Epithelial cell of proximal tubule (primary cell): ENCODE data around the gene KRT31. TPM values are rescaled to one million over a fixed set of nuclear protein-coding genes. Genes with fewer than 3 reads are reported as not detected.

Source experiments
- DNase-seq: peaks from one replicate; pipeline ENCODE4 v3.0.0-alpha.2; 2011; ENCODE audit warnings: low read depth
- H3K4me3 ChIP-seq: 2 replicates; pipeline ENCODE4 v1.5.1; 2011; ENCODE audit warnings: low read depth, mild to moderate bottlenecking, low read length
- total RNA-seq: library from RNA; depleted of rRNA; stranded (reverse); fragments of >200 nt; gene quantifications from 2 replicates; pipeline ENCODE4 v1.2.3, GENCODE V29; 2015
- TF ChIP-seq, protein P1 (sequence below): conservative IDR thresholded peaks from 2 replicates; pipeline ENCODE4 v1.5.1; 2012; ENCODE audit warnings: low read depth, mild to moderate bottlenecking, low read length

KRT31 gene
- total RNA-seq, 1 donor from 2014 or later, result not detected

GRCh38 chr17:41369713-41370112 is 27.7 kb downstream of the KRT31 start, which contains the start of gene KRT33B:
TSS of gene KRT33B (minus strand) at chr17:41369813. CDS start at chr17:41369750, 63 bp downstream.
- no peak for DNase-seq
- no peak within 1 kb of the TSS for H3K4me3 ChIP-seq
- TF ChIP-seq, protein P1, sequence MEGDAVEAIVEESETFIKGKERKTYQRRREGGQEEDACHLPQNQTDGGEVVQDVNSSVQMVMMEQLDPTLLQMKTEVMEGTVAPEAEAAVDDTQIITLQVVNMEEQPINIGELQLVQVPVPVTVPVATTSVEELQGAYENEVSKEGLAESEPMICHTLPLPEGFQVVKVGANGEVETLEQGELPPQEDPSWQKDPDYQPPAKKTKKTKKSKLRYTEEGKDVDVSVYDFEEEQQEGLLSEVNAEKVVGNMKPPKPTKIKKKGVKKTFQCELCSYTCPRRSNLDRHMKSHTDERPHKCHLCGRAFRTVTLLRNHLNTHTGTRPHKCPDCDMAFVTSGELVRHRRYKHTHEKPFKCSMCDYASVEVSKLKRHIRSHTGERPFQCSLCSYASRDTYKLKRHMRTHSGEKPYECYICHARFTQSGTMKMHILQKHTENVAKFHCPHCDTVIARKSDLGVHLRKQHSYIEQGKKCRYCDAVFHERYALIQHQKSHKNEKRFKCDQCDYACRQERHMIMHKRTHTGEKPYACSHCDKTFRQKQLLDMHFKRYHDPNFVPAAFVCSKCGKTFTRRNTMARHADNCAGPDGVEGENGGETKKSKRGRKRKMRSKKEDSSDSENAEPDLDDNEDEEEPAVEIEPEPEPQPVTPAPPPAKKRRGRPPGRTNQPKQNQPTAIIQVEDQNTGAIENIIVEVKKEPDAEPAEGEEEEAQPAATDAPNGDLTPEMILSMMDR, result no peak

DNA sequence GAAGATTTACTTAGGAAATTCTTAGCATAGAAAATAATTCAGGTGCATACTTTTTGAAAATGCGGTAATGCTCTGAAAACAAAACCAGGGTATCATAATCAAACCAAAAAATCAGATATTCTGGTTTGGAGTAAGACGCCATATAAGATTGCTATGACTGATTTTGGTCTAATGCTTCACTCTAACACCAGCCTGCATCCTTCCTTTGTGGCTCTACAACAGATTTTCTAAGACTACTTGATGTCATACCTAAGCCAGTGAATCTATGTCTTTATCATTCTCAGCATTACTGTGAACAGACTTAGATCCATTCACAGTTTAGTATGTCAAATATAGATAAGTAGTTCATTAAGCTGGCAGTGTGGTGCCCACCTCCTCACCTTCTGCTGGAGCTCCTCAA is 28.4 kb downstream of the KRT31 start:
- DNase-seq, result no peak
- H3K4me3 ChIP-seq, result no peak overlapping the region
- TF ChIP-seq, protein P1, result no peak

GRCh38 chr17:41367426-41368075 is 29.9 kb downstream of the KRT31 start:
- peak; percentile 84 for DNase-seq
- H3K4me3 ChIP-seq, result no peak overlapping the region
- TF ChIP-seq, protein P1, result no peak

DNA sequence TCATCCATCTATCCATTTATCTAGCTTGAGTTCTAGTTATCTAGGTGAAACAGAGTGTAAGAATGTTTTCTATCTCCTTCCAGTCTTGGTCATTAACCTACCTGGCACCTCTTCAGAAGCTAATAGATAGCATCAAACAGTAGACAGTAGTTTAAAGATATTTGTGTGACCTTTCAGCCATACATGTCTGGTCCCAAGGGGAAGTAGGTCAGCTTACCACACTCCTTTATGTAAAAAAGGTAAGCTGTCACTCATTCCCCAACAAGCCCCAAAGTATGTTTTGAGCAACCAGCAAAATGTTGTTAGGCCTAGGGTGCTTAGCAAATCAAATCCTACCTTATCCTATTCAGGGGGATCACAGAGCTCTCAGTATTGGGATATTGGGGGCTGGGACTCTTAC is 31.3 kb downstream of the KRT31 start:
- no peak overlapping the region for H3K4me3 ChIP-seq
- TF ChIP-seq, protein P1, result no peak
- no peak for DNase-seq

GRCh38 chr17:41363881-41364280 is 33.5 kb downstream of the KRT31 start:
- DNase-seq, result no peak
- no peak overlapping the region for H3K4me3 ChIP-seq
- TF ChIP-seq, protein P1, result no peak

GRCh38 chr17:41360296-41360995 is 37.0 kb downstream of the KRT31 start:
- no peak overlapping the region for H3K4me3 ChIP-seq
- DNase-seq, result peak; percentile 80
- TF ChIP-seq, protein P1, result no peak
